Measurements from ENCODE around the gene TGFBR2.

TGFBR2 gene

GRCh38 chr3:30610702-30611368 lies 4.4 kb downstream of the TGFBR2 start:
- no peaks in the 10 kb centered on the region for H3K9me3 Mint-ChIP-seq (ENCODE audit: low read depth)
- peaks cover 33% of the 10 kb centered on the region for H3K36me3 Mint-ChIP-seq
- no peaks in the 10 kb centered on the region for H3K27me3 Mint-ChIP-seq
- peaks cover 62% of the 10 kb centered on the region for H3K4me1 Mint-ChIP-seq (ENCODE audit: low read depth)
- H3K4me3 Mint-ChIP-seq = peak overlapping the region; percentile 99
- H3K27ac Mint-ChIP-seq = peak overlapping the region; percentile 96

DNA sequence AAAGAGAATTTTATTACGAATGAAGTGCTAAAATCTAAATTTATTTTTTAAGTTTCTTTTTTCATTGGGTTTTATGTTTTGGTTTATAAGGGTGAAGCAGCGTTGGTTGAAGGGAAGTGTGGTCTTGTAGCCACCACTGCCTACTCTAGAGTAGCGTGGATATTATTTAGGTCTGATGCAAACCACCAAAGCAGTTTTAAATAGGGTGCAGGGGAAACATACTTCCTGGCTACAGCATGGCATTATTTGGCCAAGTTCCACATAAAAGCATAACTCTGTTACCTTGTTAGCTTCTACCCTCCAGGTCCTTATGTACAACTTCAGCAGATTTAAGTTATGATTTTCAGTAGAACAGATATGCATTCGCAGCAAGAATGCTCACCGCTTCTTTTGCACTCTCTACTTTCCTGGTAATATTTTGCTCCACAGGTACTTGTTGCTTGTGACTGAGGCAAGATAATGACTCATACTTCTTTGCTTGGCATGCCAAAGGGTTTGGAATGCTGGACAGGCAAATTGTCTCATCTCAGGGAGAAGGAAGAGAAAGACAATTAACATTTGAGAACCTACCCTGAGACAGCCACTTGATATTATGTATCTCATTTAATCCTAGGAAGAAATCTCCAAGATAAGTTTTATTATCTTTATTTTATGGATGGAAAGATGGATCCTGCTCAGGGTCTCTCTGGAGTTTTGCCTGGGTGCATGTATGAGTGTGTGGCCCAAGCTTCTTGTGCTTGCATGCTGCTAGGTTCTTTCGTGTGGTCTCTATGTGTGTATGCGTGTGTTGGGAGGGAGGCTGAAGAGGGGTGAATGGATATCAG lies 5.4 kb downstream of the TGFBR2 start:
- Mint-ChIP-seq H3K4me3 (peak overlapping the region; percentile 99), H3K36me3 (peaks cover 35% of the 10 kb centered on the region), H3K27me3 (no peaks in the 10 kb centered on the region), H3K9me3 (ENCODE audit: low read depth) (no peaks in the 10 kb centered on the region), H3K4me1 (ENCODE audit: low read depth) (peaks cover 66% of the 10 kb centered on the region), H3K27ac (peak overlapping the region; percentile 96)

- peak overlapping the region; percentile 96 for H3K27ac Mint-ChIP-seq
- H3K9me3 Mint-ChIP-seq (ENCODE audit: low read depth) = no peaks in the 10 kb centered on the region
- H3K27me3 Mint-ChIP-seq = no peaks in the 10 kb centered on the region
- H3K4me1 Mint-ChIP-seq (ENCODE audit: low read depth) = peaks cover 71% of the 10 kb centered on the region
- peaks cover 37% of the 10 kb centered on the region for H3K36me3 Mint-ChIP-seq
- peak overlapping the region; percentile 99 for H3K4me3 Mint-ChIP-seq
Observed at GRCh38 chr3:30612437-30613132, 6.2 kb downstream of the TGFBR2 start.

DNA sequence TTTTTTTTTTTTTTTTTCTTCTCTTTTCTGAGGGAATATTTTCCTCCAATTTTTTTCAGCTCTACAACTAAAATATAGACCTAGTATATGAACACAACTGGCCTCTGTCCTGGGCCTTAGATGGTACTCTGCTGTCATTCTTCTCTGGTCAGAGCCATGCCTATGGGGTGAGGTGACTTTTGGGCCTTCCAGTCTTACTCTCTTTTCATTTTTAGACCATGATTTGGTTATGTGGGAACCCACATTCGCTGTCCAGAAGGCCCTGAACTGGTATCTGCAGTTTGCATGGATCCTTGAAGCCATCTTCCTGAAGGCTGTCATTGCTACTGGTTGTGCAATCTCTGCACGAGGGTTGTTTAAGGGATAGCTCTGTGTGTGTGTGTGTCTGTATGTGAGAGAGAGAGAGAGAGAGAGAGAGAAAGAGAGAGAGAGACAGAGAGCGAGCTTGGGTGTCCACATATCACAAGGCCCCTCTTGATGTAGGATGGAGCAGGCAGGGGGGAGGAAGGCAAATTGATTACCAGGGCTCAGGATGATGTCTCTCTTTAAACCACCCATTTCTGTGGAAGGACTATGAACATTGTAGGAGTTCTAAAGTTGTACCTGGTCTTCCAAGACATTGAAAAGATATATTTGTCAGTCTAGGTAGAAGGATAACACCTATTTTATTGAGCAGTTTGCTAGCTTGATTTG lies 6.9 kb downstream of the TGFBR2 start:
- peaks cover 77% of the 10 kb centered on the region for H3K4me1 Mint-ChIP-seq (ENCODE audit: low read depth)
- H3K9me3 Mint-ChIP-seq (ENCODE audit: low read depth) = no peaks in the 10 kb centered on the region
- peak overlapping the region; percentile 96 for H3K27ac Mint-ChIP-seq
- H3K36me3 Mint-ChIP-seq = peaks cover 38% of the 10 kb centered on the region
- H3K4me3 Mint-ChIP-seq = peak overlapping the region; percentile 99
- no peaks in the 10 kb centered on the region for H3K27me3 Mint-ChIP-seq

- Mint-ChIP-seq H3K4me1 (ENCODE audit: low read depth) (peaks cover 88% of the 10 kb centered on the region), H3K4me3 (peak overlapping the region; percentile 99), H3K36me3 (peaks cover 42% of the 10 kb centered on the region), H3K9me3 (ENCODE audit: low read depth) (no peaks in the 10 kb centered on the region), H3K27ac (peak overlapping the region; percentile 96), H3K27me3 (no peaks in the 10 kb centered on the region)
Observed at GRCh38 chr3:30614373-30614772, 8.0 kb downstream of the TGFBR2 start.

DNA sequence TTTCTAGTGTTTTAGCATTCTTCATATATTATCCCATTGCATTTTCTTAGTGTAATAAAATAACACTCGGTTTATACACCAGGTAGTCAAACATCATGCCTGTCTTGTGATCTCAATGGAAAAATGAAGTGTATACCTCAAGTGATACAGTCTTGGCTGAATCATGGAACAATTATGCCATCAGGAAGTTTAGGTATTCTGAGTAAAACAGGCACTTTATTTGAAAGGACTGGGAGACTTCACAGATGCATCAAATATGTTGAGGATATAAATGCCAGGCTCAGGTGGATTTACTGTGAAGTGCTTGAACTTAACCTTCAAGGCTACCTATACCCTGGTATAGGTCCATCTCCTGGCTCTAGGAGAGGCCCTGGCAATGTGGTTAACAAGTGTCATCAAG lies 8.5 kb downstream of the TGFBR2 start:
- Mint-ChIP-seq H3K4me3 (peak overlapping the region; percentile 99), H3K4me1 (ENCODE audit: low read depth) (peaks cover 91% of the 10 kb centered on the region), H3K27ac (peak overlapping the region; percentile 96), H3K36me3 (peaks cover 42% of the 10 kb centered on the region), H3K9me3 (ENCODE audit: low read depth) (no peaks in the 10 kb centered on the region), H3K27me3 (no peaks in the 10 kb centered on the region)

DNA sequence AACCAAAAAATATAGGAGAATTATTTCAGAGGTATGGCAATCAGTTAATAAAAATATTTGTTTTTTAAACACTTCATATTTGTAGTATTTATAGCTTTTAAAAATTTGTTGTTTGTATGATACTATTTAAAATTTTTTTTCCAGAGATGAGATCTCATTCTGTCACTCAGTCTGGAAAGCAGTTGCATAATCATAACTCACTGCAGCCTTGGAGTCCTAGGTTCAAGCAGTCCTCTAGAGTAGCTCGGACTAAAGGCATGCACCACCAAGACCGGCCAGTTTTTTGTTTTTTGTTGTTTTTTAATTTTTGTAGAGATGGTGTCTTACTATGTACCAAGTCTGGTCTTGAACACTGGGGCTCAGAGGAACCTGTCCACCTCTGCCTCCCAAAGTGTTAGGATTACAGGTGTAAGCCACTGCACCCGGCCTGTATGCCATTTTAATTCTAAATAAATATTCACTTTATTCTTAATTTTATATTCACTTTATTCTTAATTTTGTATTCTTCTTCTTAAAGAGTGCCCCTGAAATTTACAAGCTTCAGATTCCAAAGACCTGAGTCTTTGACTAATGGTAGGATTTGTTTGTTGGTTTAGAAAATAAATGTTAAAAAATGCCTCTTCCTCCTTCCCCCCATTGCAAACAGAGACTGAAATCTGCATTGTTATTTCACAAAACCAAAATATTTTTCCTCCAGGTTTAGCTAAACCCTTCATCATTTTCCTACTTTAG lies 9.4 kb downstream of the TGFBR2 start:
- Mint-ChIP-seq H3K27me3 (no peaks in the 10 kb centered on the region), H3K36me3 (peaks cover 37% of the 10 kb centered on the region), H3K27ac (peak overlapping the region; percentile 96), H3K9me3 (ENCODE audit: low read depth) (no peaks in the 10 kb centered on the region), H3K4me3 (peak overlapping the region; percentile 99), H3K4me1 (ENCODE audit: low read depth) (peaks cover 92% of the 10 kb centered on the region)

DNA sequence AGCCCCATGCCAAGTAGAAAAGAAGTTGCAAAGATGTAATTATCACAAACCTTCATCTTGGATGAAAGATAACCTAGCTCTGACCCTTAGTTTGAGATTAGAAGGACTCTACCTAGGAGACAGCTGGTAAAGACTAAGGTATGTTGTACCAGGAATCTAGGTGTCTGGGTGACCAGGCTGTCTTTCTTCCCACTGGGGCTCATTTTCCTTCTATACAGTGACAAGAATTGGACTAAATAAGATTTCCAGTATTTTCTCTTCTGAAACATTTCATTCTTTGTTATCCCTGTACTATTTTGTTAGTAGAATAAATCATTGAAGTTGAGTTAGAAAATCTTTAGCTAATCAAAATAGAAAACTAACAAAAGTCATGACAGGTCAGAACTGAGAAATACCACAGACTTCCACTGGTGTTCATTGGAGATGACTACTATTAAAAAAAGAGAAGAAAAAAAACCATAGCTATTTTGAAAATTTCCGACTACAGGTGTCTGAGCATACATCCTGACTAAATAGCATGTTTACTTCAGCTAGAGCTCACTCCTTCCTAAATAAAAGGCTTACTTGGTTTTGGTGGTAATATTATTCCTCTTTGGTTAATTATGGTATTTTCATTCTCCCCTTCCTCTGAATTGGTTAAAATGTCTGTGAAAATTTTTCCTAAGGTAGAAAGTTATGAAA lies 10.1 kb downstream of the TGFBR2 start:
- H3K4me1 Mint-ChIP-seq (ENCODE audit: low read depth) = peaks cover 94% of the 10 kb centered on the region
- H3K36me3 Mint-ChIP-seq = peaks cover 35% of the 10 kb centered on the region
- H3K27me3 Mint-ChIP-seq = no peaks in the 10 kb centered on the region
- no peaks in the 10 kb centered on the region for H3K9me3 Mint-ChIP-seq (ENCODE audit: low read depth)
- H3K27ac Mint-ChIP-seq = peak overlapping the region; percentile 96
- peak overlapping the region; percentile 82 for H3K4me3 Mint-ChIP-seq

DNA sequence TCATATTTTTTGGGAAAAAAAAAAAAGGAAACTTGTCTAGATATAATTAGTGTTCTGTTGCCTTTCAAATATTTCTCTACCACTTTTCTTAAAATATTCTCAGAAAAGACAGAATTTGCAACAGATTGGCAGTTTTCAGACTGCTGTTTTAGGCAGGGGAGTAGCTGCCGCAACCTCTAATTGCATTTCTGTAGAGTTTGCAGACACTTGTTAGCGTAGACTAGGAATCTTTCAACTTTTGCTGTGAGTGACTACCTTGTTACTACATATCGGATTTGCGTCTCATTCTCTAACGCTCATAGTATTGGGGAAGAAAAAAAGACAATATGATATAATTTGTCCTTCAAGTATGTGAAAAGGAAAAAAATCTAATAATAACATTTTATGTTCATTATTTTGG lies 10.7 kb downstream of the TGFBR2 start:
- Mint-ChIP-seq H3K27ac (peak overlapping the region; percentile 96), H3K27me3 (no peaks in the 10 kb centered on the region), H3K36me3 (peaks cover 37% of the 10 kb centered on the region), H3K4me3 (peak overlapping the region; percentile 82), H3K9me3 (ENCODE audit: low read depth) (no peaks in the 10 kb centered on the region), H3K4me1 (ENCODE audit: low read depth) (peaks cover 94% of the 10 kb centered on the region)

- H3K4me1 Mint-ChIP-seq (ENCODE audit: low read depth) = peaks cover 93% of the 10 kb centered on the region
- no peaks in the 10 kb centered on the region for H3K9me3 Mint-ChIP-seq (ENCODE audit: low read depth)
- peak overlapping the region; percentile 82 for H3K4me3 Mint-ChIP-seq
- no peaks in the 10 kb centered on the region for H3K27me3 Mint-ChIP-seq
- peak overlapping the region; percentile 96 for H3K27ac Mint-ChIP-seq
- peaks cover 35% of the 10 kb centered on the region for H3K36me3 Mint-ChIP-seq
Observed at GRCh38 chr3:30617653-30618052, 11.3 kb downstream of the TGFBR2 start.

GRCh38 chr3:30618526-30618925 lies 12.1 kb downstream of the TGFBR2 start:
- Mint-ChIP-seq H3K36me3 (peaks cover 35% of the 10 kb centered on the region), H3K27ac (peak overlapping the region; percentile 96), H3K4me1 (ENCODE audit: low read depth) (peaks cover 93% of the 10 kb centered on the region)

GRCh38 chr3:30619318-30619717 lies 12.9 kb downstream of the TGFBR2 start:
- peaks cover 93% of the 10 kb centered on the region for H3K4me1 Mint-ChIP-seq (ENCODE audit: low read depth)
- peaks cover 34% of the 10 kb centered on the region for H3K36me3 Mint-ChIP-seq
- H3K4me3 Mint-ChIP-seq = peak overlapping the region; percentile 82
- H3K9me3 Mint-ChIP-seq (ENCODE audit: low read depth) = no peaks in the 10 kb centered on the region
- H3K27ac Mint-ChIP-seq = peak overlapping the region; percentile 96
- H3K27me3 Mint-ChIP-seq = no peaks in the 10 kb centered on the region

More at GRCh38 chr3:30618526-30618925, 12.1 kb downstream of the TGFBR2 start:
- H3K27me3 Mint-ChIP-seq = no peaks in the 10 kb centered on the region
- H3K4me3 Mint-ChIP-seq = peak overlapping the region; percentile 82
- H3K9me3 Mint-ChIP-seq (ENCODE audit: low read depth) = no peaks in the 10 kb centered on the region

- no peaks in the 10 kb centered on the region for H3K27me3 Mint-ChIP-seq
- H3K4me3 Mint-ChIP-seq = peak overlapping the region; percentile 82
- H3K36me3 Mint-ChIP-seq = peaks cover 37% of the 10 kb centered on the region
- no peaks in the 10 kb centered on the region for H3K9me3 Mint-ChIP-seq (ENCODE audit: low read depth)
- peaks cover 93% of the 10 kb centered on the region for H3K4me1 Mint-ChIP-seq (ENCODE audit: low read depth)
- peak overlapping the region; percentile 96 for H3K27ac Mint-ChIP-seq
Observed at GRCh38 chr3:30620402-30621360, 14.3 kb downstream of the TGFBR2 start.

Data from activated naive CD8-positive, alpha-beta T cell (primary cell).